Cardiac fibroblast (primary cell): ENCODE results near the gene GGNBP2.

Experiments used
- DNase-seq, 2 donors: peaks; one replicate each; pipeline versions ENCODE4 v3.0.0 to v3.0.0-alpha.2; 2010; ENCODE audit warnings: low read depth in 2 of 2
- H3K4me3 ChIP-seq, 2 donors: replicated peaks in 1 of 2; 1 replicate in 1 of 2; 2 replicates in 1 of 2; pipeline ENCODE4 v1.5.1; 2011; ENCODE audit warnings: low read depth in 2 of 2, low read length in 2 of 2, mild to moderate bottlenecking in 2 of 2, moderate library complexity in 1 of 2
- TF ChIP-seq, protein P1 (sequence below): IDR thresholded peaks from one replicate; pipeline ENCODE4 v1.5.1; 2011; ENCODE audit warnings: low read depth, mild to moderate bottlenecking, low read length, inconsistent platforms

The GGNBP2 gene, protein sequence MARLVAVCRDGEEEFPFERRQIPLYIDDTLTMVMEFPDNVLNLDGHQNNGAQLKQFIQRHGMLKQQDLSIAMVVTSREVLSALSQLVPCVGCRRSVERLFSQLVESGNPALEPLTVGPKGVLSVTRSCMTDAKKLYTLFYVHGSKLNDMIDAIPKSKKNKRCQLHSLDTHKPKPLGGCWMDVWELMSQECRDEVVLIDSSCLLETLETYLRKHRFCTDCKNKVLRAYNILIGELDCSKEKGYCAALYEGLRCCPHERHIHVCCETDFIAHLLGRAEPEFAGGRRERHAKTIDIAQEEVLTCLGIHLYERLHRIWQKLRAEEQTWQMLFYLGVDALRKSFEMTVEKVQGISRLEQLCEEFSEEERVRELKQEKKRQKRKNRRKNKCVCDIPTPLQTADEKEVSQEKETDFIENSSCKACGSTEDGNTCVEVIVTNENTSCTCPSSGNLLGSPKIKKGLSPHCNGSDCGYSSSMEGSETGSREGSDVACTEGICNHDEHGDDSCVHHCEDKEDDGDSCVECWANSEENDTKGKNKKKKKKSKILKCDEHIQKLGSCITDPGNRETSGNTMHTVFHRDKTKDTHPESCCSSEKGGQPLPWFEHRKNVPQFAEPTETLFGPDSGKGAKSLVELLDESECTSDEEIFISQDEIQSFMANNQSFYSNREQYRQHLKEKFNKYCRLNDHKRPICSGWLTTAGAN

DNA sequence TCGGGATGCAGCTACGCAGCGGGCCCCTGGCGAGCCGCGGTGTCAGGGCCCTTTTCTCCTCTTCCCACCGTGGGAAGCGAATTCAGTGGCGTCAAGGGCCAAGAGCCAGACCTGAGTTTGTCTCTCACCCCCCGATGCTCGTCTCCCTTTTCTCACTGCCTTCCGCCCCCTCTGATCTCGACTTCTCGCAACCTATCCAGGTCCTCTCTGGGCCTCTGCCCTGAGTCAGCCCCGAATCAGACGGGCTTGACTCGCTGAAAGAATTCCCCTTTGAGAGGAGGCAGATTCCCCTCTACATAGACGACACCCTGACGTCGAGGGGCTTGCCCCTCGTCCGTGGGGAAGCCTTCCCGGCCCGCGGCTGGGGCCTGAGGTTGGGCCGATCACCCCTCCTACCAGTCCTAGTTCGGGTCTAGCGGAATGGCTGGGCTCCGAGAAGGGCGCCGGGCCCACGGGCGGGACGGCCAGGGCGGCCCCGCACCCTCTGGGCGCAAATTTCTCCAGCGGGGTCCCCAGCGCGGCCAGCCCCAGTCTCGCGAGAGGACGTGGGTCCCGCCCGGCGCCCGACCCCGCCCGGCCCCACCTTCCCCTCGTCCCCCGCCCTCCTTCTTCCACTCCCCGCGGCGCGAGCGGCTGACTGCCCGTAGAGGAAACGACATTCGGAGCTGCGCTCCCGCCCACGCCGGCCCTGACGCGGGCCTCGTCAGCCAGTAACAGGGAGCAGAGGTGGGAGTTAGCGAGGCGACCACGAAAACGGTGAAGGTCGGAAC, at the start of gene GGNBP2:
GGNBP2 (plus strand) TSS at position 613 of the 770 bp plus-strand sequence. CDS start 806 bp downstream, outside the sequence.
- TF ChIP-seq, protein P1, sequence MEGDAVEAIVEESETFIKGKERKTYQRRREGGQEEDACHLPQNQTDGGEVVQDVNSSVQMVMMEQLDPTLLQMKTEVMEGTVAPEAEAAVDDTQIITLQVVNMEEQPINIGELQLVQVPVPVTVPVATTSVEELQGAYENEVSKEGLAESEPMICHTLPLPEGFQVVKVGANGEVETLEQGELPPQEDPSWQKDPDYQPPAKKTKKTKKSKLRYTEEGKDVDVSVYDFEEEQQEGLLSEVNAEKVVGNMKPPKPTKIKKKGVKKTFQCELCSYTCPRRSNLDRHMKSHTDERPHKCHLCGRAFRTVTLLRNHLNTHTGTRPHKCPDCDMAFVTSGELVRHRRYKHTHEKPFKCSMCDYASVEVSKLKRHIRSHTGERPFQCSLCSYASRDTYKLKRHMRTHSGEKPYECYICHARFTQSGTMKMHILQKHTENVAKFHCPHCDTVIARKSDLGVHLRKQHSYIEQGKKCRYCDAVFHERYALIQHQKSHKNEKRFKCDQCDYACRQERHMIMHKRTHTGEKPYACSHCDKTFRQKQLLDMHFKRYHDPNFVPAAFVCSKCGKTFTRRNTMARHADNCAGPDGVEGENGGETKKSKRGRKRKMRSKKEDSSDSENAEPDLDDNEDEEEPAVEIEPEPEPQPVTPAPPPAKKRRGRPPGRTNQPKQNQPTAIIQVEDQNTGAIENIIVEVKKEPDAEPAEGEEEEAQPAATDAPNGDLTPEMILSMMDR = no peak
- H3K4me3 ChIP-seq = peak within 1 kb of the TSS; percentile 94 to 97
- DNase-seq = peak; percentile 90 to 94

DNA sequence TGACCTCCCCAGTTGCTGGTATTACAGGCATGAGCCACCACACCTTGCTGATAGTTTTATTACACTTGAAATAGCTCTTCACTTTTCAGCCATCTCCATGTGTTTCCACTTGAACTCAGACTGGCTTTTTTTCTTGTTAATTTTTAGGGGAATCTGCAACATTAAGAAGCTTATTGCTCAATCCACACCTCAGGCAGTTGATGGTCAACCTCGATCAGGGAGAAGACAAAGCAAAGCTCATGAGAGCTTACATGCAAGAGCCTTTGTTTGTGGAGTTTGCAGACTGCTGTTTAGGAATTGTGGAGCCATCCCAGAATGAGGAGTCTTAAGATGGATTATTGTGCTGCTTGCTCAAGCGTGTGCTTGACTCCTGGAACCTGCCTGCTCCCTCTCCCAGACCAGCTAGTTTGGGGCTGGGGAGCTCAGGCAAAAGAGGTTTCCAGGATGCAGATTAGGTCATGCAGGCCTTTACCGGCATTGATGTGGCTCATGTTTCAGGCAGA, 49.6 kb upstream of the GGNBP2 start:
- no peak for DNase-seq
- TF ChIP-seq, protein P1 = no peak
- H3K4me3 ChIP-seq = no peak overlapping the region

DNA sequence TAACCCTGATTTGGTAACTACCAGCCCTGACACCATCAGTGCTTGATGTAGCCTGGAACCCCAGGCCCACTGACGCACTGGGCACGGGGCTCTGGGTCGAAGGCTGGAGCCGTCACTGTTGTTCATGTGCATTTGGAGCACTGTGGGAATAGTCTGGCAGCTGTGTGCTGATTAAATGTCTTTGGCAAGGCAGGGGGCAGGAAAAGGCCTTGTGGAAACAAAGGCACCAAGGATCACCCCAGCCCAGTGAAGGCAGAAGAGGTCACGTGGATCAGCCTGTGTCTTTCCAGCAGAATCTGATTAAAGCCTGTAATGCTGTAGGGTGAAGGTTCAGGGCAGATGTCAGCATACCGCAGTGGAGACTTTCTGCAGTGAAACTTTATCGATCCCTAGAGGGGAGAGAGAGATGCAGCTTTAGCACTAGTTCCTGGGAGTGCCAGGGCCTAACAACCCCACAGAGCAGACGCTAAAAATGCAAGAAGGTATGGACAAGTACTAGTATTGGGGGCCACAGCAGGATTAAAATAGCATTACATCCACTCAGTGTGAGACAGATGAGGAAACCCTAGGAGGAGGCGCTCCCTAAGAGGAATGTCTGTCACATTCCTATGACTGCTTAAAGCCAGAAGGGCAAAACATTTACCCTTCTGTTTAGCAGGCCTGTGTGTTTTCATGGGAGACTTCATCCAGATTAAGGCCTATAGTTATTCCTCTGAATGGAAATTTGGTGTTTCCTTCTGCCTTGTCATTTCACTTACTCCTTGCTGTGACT, 48.5 kb upstream of the GGNBP2 start:
- H3K4me3 ChIP-seq = no peak overlapping the region
- no peak for DNase-seq
- TF ChIP-seq, protein P1 = no peak

DNA sequence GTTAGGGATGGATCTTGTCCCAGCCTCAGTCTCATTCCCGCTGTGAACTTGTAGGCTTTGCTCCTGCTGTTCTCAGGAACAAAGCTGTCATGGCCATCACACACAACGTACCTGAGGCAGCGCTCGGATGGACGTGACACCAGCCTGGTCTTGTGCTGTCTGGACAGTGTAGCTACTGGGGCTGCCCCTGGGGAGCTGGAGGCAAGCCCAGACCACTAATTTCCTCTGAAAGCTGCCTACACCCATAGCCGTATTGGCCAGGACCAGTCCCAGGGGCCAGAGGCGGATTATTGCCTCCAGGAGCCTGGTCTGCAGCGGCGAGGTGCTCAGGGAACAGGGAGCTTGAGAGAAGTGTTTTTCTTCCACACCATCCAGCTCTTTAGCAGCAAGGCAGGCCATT, 46.6 kb upstream of the GGNBP2 start:
- TF ChIP-seq, protein P1 = no peak

DNA sequence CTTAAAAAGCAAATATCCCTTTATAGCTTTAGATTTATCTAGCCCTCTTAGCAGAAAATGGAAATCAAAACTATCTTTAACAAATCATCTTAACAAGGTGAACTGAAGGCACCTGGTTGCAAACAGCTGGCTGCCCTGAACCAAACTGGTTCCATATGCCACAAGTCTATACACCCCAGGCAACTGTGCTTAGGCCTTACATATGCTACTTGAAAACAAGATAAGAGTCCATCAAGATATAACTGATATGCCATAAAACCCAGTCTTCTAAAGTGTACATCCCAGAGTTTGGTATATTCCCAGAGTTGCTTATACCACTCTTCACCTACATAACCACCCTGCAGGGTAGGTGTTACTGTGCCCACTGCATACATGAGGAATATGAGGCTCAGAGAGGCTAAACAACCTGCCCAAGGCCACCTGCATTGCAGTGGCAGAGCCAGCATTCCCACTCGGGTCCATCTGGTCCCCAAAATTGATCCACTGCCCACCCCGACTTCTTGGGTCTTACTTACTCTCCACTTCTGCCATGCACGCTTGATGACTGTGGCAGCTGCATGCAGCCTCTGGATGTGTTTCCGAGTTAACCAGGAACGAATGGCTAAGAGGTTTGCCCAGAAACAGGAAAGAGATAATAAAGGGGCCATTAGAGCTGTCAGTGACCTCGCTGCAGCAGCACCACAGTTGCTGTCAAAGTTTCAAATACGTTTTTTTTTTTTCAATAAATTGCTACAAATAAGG, 46.0 kb upstream of the GGNBP2 start:
- DNase-seq = no peak
- TF ChIP-seq, protein P1 = no peak
- H3K4me3 ChIP-seq = no peak overlapping the region

More for the DNA sequence above, 46.6 kb upstream of the GGNBP2 start:
- DNase-seq = no peak
- no peak overlapping the region for H3K4me3 ChIP-seq
